Activated T-cell treated with anti-CD3 and anti-CD28 coated beads, Interleukin-2, amount 50 U/mL, for 48 hours (primary cell): Measurements from ENCODE around the gene SOBP.
"Not testable (repeated sequence)": the region's sequence is repeated elsewhere in the genome, so short reads cannot be mapped to it uniquely, and the experiment has no call there.

Experiments used
- DNase-seq, 2 experiments: peaks; one replicate each; pipeline ENCODE4 v3.0.0-alpha.2; 2020

SOBP gene, protein sequence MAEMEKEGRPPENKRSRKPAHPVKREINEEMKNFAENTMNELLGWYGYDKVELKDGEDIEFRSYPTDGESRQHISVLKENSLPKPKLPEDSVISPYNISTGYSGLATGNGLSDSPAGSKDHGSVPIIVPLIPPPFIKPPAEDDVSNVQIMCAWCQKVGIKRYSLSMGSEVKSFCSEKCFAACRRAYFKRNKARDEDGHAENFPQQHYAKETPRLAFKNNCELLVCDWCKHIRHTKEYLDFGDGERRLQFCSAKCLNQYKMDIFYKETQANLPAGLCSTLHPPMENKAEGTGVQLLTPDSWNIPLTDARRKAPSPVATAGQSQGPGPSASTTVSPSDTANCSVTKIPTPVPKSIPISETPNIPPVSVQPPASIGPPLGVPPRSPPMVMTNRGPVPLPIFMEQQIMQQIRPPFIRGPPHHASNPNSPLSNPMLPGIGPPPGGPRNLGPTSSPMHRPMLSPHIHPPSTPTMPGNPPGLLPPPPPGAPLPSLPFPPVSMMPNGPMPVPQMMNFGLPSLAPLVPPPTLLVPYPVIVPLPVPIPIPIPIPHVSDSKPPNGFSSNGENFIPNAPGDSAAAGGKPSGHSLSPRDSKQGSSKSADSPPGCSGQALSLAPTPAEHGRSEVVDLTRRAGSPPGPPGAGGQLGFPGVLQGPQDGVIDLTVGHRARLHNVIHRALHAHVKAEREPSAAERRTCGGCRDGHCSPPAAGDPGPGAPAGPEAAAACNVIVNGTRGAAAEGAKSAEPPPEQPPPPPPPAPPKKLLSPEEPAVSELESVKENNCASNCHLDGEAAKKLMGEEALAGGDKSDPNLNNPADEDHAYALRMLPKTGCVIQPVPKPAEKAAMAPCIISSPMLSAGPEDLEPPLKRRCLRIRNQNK

GRCh38 chr6:107489636-107490565 is at the start of gene SOBP:
Gene SOBP, plus strand, starts transcription at chr6:107490117. Its CDS starts 500 bp downstream, at chr6:107490617.
- DNase-seq = peak; percentile 54 to 63

- no peak for DNase-seq
Observed at GRCh38 chr6:107440936-107441335, 49.0 kb upstream of the SOBP start.

DNA sequence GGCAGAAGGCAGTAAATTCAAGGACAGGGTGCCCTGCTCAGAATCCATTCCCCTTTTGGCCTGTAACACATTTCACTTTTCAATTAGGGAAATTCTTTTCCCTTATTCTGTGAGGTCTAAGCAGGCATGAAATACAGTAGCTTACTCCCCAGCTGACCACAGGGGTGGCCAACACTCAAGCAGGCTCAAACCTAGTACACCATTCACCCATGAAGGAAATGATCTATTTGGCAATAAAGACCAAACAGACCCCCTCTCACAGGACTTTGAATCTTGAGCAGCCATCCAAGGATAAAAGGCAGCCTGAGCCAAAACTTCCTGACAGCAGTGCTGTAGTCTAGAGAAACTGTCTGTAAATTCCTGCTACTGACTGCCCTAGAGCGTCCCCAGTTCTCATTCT is 48.2 kb upstream of the SOBP start:
- DNase-seq = no peak

DNA sequence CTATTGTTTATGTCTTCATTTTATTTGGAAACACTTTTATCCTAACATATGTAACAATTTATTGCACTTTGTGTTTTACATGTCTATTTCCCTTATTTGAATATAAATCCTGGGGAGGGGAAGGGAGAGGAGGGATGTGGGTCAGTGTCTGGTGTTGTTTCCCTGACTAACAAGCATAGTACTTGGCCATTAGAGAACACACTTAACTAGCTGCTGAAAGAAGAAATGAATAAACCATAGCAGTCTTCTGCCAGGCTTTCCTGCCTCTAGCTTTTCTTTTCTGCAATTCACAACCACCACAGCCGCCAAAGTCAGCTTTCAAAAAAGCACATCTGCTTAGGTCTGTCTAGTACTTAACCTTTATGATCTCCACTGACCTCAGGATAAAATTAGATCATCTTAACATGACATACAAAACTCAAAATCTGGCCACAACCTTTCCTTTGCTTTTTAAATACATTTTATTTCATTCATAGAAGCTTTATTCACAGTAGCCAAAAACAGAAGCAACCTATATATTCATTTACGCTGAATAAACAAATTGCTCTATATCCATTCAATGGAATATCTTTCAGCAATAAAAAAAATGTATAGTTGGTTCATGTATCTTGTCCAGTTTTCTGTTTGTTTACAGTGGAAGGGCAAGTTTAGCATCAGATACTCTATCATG is 46.8 kb upstream of the SOBP start:
- no peak for DNase-seq

GRCh38 chr6:107443608-107444267 is 46.2 kb upstream of the SOBP start:
- no peak for DNase-seq

- no peak for DNase-seq
Observed at GRCh38 chr6:107444277-107444676, 45.6 kb upstream of the SOBP start.

DNA sequence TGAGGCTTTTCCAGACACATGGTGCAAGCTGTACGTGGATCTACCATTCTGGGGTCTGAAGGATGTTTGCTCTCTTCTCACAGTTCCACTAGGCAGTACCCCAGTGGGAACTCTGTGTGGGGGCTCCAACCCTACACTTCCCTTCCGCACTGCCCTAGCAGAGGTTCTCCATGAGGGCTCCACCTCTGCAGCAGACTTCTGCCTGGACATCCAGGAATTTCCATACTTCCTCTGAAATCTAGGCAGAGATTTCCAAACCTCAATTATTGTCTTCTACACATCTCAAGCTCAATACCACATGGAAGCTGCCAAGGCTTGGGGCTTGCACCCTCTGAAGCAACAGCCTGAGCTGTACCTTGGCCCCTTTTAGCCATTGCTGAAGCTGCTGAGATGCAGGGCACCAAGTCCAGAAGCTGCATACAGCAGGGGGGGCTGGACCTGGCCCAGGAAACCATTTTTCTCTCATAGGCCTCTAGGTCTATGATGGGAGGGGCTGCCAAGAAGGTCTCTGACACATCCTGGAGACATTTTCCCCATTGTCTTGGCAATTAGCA is 42.2 kb upstream of the SOBP start:
- no peak for DNase-seq

- DNase-seq = no peak
Observed at GRCh38 chr6:107448776-107449175, 41.1 kb upstream of the SOBP start.

DNA sequence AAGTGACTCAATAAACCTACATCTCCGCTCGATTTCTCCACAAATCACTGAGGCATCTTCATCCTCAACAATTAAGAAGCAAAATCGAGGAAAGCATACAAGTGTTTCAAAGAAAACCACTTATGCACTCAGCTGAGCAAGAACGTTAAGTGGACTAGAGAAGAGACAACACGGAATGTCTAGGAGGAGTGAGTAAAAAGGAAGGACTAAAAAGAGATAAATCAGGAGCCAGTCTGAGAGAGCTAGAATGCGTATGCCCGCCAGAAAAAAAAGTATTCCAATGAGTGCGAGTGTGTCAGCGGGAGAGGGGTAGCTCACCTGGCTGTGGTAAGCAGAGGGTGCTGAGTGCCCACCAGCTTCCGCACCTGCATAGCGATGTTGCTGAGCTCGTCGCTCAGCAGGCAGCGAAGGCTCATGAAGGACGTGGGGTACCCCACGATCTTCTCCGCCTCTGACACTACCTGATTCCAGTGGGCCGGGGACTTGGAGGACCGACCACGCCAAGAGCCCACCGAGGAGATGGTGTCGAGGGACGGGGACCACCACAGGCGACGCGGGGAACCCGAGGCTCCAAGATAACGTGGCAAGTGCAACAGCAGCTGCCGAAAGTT is 31.1 kb upstream of the SOBP start:
- DNase-seq = no peak

- peak; percentile 99 for DNase-seq
Observed at GRCh38 chr6:107459283-107460082, 30.4 kb upstream of the SOBP start, which contains the start of gene PDSS2. Gene PDSS2, minus strand, starts transcription at chr6:107459564. Its CDS starts 279 bp downstream, at chr6:107459285.

GRCh38 chr6:107460083-107460631 is 29.8 kb upstream of the SOBP start:
- no peak for DNase-seq

- no peak for DNase-seq
Observed at GRCh38 chr6:107466062-107466461, 23.9 kb upstream of the SOBP start.

GRCh38 chr6:107470364-107470763 is 19.6 kb upstream of the SOBP start:
- no peak for DNase-seq

GRCh38 chr6:107473660-107474059 is 16.3 kb upstream of the SOBP start:
- no peak for DNase-seq

DNA sequence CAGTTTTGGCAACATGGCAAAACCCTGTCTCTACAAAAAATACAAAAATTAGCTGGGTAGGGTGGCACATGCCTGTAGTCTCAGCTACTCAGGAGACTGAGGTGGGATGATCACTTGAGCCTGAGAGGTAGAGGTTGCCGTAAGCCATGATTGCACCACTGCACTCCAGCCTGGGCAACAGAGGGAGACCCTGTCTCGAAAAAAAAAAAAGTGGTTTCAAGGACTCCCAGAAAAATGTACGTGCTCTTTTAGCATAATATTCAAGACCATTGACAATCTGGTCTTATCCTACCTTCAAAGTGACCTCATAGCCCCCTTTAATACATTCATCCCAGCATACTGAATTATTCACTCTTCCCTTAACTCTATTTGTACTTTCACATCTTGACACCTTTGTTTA is 14.6 kb upstream of the SOBP start:
- not testable (repeated sequence) for DNase-seq

- not testable (repeated sequence) for DNase-seq
Observed at GRCh38 chr6:107475826-107476225, 14.1 kb upstream of the SOBP start.

DNA sequence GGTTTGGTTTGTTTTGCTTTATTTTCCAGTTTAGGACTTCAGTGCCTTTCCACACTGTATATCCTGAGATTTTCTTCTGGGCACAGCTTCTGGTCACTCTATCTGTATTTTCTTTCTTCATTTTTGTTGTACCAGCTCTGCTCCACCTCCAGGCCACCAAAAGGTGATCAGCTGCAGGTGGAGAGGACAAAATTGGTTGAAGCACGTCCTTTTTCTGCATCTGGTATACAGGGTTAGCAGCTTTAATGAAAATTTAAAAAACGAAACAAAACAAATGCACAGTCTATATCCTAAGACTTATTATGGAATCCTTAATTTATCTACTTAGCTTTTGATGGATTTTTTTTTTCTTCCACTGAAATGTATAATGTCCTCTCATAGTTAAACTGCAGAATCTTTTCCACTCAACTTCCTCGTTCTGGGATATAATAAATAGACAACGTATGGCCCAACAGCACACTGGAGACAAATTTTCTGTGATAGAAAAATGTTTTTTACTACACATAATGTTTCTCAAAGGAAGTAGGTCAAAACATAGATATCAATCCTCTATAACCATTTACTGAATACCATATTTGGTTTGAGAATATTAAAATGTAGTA is 10.7 kb upstream of the SOBP start:
- no peak for DNase-seq

GRCh38 chr6:107485157-107485556 is 4.8 kb upstream of the SOBP start:
- no peak for DNase-seq
